Breast epithelium (tissue), 3 donors: ENCODE results near the gene DNAJA3.

ENCODE experiments used
- POLR2A ChIP-seq: fragments of 450-650 bp; IDR thresholded peaks from one replicate; pipeline ENCODE4 v1.6.1; 2016; ENCODE audit warnings: antibody characterized with exemption, mild to moderate bottlenecking, moderate library complexity
- TF ChIP-seq, protein P1 (sequence below), 3 donors: fragments of 450-650 bp; IDR thresholded peaks; one replicate each; pipeline ENCODE4 v1.5.1; 2016 to 2017; ENCODE audit warnings: antibody characterized with exemption in 3 of 3, mild to moderate bottlenecking in 3 of 3, moderate library complexity in 3 of 3

DNA sequence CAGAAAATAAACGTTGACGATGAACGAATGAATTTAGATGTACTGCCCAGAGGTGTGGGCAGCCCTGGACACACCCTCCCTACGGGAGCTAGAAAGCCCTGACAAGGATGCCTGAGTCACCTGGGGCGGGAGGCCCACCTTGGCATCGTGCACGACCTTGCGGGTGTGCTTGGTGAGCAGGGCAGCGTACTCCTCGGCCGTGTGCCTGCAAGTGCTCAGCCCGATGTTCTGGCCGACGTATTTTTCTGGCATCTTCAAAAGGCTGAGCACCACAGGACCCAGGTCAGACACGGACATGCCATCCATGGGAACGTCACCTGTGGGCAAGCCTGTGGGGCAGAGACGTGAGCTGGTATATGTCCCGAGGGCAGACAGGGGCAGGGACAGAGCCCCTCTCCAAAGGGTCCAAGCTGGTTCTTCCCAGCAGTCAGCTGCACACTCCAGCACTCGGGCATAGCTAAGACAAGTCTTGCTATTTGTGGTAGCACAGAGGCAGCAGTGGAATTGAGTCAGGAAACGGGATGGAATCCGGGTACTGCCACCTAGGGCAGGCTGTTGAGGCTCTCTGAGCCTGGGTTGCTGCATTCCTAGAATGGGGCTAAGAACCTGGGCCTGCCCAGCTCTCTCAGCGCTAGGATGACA, 38.0 kb downstream of the DNAJA3 start:
- TF ChIP-seq, protein P1, sequence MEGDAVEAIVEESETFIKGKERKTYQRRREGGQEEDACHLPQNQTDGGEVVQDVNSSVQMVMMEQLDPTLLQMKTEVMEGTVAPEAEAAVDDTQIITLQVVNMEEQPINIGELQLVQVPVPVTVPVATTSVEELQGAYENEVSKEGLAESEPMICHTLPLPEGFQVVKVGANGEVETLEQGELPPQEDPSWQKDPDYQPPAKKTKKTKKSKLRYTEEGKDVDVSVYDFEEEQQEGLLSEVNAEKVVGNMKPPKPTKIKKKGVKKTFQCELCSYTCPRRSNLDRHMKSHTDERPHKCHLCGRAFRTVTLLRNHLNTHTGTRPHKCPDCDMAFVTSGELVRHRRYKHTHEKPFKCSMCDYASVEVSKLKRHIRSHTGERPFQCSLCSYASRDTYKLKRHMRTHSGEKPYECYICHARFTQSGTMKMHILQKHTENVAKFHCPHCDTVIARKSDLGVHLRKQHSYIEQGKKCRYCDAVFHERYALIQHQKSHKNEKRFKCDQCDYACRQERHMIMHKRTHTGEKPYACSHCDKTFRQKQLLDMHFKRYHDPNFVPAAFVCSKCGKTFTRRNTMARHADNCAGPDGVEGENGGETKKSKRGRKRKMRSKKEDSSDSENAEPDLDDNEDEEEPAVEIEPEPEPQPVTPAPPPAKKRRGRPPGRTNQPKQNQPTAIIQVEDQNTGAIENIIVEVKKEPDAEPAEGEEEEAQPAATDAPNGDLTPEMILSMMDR (IDR thresholded peaks at IDR 0.05) = no peak
- TF ChIP-seq POLR2A = no peak
